Colonic mucosa (tissue), 4 donors: ENCODE results near the gene COL4A4. TPM values are rescaled to one million over a fixed set of nuclear protein-coding genes. Genes with fewer than 3 reads are reported as not detected.

Experiments
- DNase-seq: peaks from one replicate; pipeline ENCODE4 v3.0.0-alpha.2; 2020
- H3K27ac ChIP-seq: fragments of 200-600 bp; one replicate; pipeline ENCODE4 v1.8.0; 2021
- H3K27me3 ChIP-seq: fragments of 200-600 bp; one replicate; pipeline ENCODE4 v1.8.0; 2021
- H3K36me3 ChIP-seq: fragments of 200-600 bp; one replicate; pipeline ENCODE4 v1.8.0; 2021
- H3K4me1 ChIP-seq: fragments of 200-600 bp; one replicate; pipeline ENCODE4 v1.8.0; 2021; ENCODE audit warnings: mild to moderate bottlenecking
- H3K4me3 ChIP-seq: fragments of 200-600 bp; one replicate; pipeline ENCODE4 v1.8.0; 2021
- H3K9ac ChIP-seq, 2 donors: one replicate each; pipeline ENCODE4 v1.7.0; 2013; ENCODE audit warnings: control low read depth in 2 of 2, low read depth in 2 of 2, low read length in 2 of 2
- H3K9me3 ChIP-seq: fragments of 200-600 bp; one replicate; pipeline ENCODE4 v1.8.0; 2021
- CTCF ChIP-seq: fragments of 200-600 bp; IDR thresholded peaks from one replicate; pipeline ENCODE4 v1.8.0; 2022; ENCODE audit warnings: antibody characterized with exemption, mild to moderate bottlenecking
- intact Hi-C: fragments of 100-400 bp; cut with DNase I; formaldehyde crosslinking; loops from one replicate; pipeline ENCODE4 v1.14.1; 2022
- total RNA-seq, 2 donors: library from RNA; stranded (reverse); fragmentation: NEBNext Ultra II Directional in 1 of 2; extraction: Animal tissue kit (Norgen Biotek cat#: 25700) in 1 of 2; gene quantifications; one replicate each; pipeline ENCODE4 v1.2.1, GENCODE V29; 2021
- donor health status: healthy.
- donor health status: DM: no; HTN: no; CAD: no.
- donor health status: DM: no; HTN: no; CAD: no.

Gene COL4A4
- total RNA-seq, 2 donors from 2014 or later, result 0.40 to 0.93 TPM

GRCh38 chr2:227057743-227058447 is 106.1 kb downstream of the COL4A4 start:
- TF ChIP-seq CTCF, result no peak
- H3K9me3 ChIP-seq, result no peaks in the 10 kb centered on the region
- H3K9ac ChIP-seq, result no peak overlapping the region
- H3K27me3 ChIP-seq, result no peaks in the 10 kb centered on the region
- no peaks in the 10 kb centered on the region for H3K4me1 ChIP-seq
- no peaks in the 10 kb centered on the region for H3K36me3 ChIP-seq
- DNase-seq, result no peak
- intact Hi-C loops, result no loop called here
- no peak overlapping the region for H3K27ac ChIP-seq
- no peak overlapping the region for H3K4me3 ChIP-seq

GRCh38 chr2:227057060-227057459 is 106.9 kb downstream of the COL4A4 start:
- H3K4me3 ChIP-seq, result no peak overlapping the region
- intact Hi-C loops, result no loop called here
- DNase-seq, result no peak
- no peaks in the 10 kb centered on the region for H3K27me3 ChIP-seq
- H3K36me3 ChIP-seq, result no peaks in the 10 kb centered on the region
- H3K9ac ChIP-seq, result no peak overlapping the region
- no peaks in the 10 kb centered on the region for H3K4me1 ChIP-seq
- no peak overlapping the region for H3K27ac ChIP-seq
- no peaks in the 10 kb centered on the region for H3K9me3 ChIP-seq
- no peak for TF ChIP-seq CTCF

GRCh38 chr2:227054006-227054405 is 110.0 kb downstream of the COL4A4 start:
- no peaks in the 10 kb centered on the region for H3K27me3 ChIP-seq
- intact Hi-C loops, result no loop called here
- no peaks in the 10 kb centered on the region for H3K4me1 ChIP-seq
- H3K36me3 ChIP-seq, result no peaks in the 10 kb centered on the region
- no peak overlapping the region for H3K27ac ChIP-seq
- H3K4me3 ChIP-seq, result no peak overlapping the region
- no peak for DNase-seq
- H3K9ac ChIP-seq, result no peak overlapping the region
- TF ChIP-seq CTCF, result no peak
- H3K9me3 ChIP-seq, result no peaks in the 10 kb centered on the region

- no peak for TF ChIP-seq CTCF
- no peak overlapping the region for H3K4me3 ChIP-seq
- H3K27me3 ChIP-seq, result no peaks in the 10 kb centered on the region
- no peak overlapping the region for H3K27ac ChIP-seq
- no peak for DNase-seq
- intact Hi-C loops, result no loop called here
- H3K9me3 ChIP-seq, result no peaks in the 10 kb centered on the region
- no peak overlapping the region for H3K9ac ChIP-seq
- no peaks in the 10 kb centered on the region for H3K4me1 ChIP-seq
- H3K36me3 ChIP-seq, result no peaks in the 10 kb centered on the region
Measured at GRCh38 chr2:227052879-227053278, 111.1 kb downstream of the COL4A4 start.

GRCh38 chr2:227043981-227044380 is 120.0 kb downstream of the COL4A4 start:
- H3K27ac ChIP-seq, result no peak overlapping the region
- no peaks in the 10 kb centered on the region for H3K36me3 ChIP-seq
- DNase-seq, result no peak
- intact Hi-C loops, result no loop called here
- no peak overlapping the region for H3K4me3 ChIP-seq
- H3K9me3 ChIP-seq, result no peaks in the 10 kb centered on the region
- no peaks in the 10 kb centered on the region for H3K27me3 ChIP-seq
- H3K4me1 ChIP-seq, result no peaks in the 10 kb centered on the region
- H3K9ac ChIP-seq, result no peak overlapping the region
- TF ChIP-seq CTCF, result no peak
